Activated CD4-positive, alpha-beta T cell treated with anti-CD3 and anti-CD28 coated beads, Interleukin-10, Interleukin-2, amounts not matched to agents 100 ng/mL and 50 ng/mL, durations not matched to agents 16 hours and 8 hours (primary cell): ENCODE results near the gene P2RX2.
"Not testable (repeated sequence)": the region's sequence is repeated elsewhere in the genome, so short reads cannot be mapped to it uniquely, and the experiment has no call there.

Experiments used
- DNase-seq: peaks from one replicate; pipeline ENCODE4 v3.0.0-alpha.2; 2020

The P2RX2 gene

DNA sequence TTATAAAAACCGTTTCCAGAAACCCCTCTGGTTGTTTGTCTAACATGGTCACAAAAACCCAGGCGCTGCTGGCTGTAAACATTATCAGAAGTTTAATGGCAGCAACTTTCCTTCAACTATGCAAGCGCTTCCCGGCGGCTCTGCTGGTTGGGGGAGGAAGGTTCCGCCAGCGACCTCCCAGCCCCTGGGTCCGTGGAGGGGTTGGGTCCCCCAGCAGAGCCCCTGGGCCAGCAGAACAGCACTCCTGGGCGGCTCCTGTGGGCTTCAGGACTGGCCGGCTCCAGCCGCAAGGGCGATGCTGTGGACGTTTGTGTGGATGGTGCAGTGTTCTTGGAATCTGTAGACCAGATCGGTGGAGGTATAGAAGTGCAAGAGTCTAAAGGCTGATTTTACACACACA is 34.1 kb upstream of the P2RX2 start:
- no peak for DNase-seq

GRCh38 chr12:132585177-132585576 is 33.4 kb upstream of the P2RX2 start:
- no peak for DNase-seq

DNA sequence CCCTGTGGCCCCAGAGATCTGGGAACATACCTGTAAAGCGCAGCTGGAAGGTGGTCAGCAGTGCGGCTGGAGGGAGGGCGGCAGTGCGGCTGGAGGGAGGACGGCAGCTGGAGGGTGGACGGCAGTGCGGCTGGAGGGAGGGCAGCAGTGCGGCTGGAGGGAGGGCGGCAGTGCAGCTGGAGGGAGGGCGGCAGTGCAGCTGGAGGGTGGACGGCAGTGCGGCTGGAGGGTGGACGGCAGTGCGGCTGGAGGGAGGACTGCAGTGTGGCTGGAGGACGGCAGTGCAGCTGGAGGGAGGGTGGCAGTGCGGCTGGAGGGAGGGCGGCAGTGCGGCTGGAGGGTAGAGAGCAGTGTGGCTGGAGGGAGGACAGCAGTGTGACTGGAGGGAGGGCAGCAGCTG is 31.6 kb upstream of the P2RX2 start:
- DNase-seq, result no peak

DNA sequence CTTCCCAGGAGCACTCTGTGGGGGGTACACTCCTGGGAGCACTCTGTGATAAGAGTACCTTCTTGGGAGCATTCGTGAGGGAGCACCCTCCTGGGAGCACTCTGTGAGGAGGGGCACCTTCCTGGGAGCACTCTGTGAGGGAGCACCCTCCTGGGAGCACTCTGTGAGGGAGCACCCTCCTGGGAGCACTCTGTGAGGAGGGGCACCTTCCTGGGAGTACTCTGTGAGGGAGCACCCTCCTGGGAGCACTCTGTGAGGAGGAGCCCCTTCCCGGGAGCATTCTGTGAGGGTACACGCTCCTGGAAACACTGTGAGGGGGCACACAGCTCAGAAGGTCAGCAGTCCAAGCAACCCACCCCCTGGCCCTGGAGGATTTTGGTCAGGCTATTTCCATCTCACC is 30.8 kb upstream of the P2RX2 start:
- no peak for DNase-seq

DNA sequence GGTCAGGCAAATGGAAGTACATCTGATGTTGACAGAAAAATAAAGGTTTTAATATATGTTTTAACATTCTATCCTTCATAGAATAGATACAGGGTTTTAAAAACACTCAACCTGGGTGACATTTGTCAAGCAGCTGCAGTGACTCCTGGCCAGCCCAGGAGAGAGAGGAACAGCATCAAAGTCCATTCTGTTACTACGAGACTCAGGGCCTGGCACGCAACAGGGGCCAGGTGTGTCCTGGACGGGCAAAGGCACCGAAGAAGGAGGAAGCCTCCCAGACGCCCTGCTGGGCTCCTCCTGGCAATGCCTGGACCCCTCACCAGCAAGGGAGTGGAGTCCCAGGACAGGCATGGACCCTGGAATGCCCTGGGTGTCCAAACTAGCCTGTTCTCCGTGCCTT is 30.3 kb upstream of the P2RX2 start:
- DNase-seq, result no peak

DNA sequence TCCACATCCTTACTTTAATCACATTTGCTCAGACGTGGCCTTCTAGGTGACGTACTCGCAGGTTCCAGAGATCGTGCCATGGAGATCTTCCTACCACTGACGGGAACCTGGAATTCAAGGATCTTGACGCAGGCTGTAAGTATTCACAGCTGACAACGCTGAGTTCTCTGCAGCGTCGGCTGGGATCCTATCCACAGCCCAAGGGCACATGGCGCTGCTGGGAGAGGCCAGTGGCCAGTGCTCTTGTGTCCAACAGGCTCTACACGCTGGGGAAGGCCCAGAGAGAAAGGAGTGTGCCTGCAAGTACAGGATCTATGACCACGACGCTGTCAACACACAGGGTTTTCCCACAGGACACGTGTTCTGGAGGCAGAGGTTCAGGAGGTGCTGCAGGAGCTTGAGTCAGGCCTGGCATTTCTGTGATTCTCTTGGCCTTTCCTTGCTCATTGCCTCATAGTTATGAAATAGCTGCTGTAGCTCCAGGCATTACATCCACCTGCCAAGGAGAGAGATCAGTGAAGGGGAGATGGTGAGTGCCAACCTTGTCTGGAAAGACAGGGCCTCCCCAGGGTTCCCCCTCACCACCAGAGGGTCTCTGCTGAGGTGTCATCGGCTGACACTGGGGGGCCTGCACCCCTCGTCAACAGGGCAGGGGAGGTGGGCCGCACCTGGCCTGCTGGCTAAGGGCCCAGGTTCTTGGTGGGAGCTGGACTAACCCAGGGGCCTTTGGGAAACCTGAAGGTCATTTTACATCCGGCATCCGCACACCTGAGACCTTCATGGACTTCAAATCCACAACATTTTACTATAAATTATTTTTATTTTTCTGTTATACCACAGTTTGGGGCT is 29.5 kb upstream of the P2RX2 start:
- no peak for DNase-seq

DNA sequence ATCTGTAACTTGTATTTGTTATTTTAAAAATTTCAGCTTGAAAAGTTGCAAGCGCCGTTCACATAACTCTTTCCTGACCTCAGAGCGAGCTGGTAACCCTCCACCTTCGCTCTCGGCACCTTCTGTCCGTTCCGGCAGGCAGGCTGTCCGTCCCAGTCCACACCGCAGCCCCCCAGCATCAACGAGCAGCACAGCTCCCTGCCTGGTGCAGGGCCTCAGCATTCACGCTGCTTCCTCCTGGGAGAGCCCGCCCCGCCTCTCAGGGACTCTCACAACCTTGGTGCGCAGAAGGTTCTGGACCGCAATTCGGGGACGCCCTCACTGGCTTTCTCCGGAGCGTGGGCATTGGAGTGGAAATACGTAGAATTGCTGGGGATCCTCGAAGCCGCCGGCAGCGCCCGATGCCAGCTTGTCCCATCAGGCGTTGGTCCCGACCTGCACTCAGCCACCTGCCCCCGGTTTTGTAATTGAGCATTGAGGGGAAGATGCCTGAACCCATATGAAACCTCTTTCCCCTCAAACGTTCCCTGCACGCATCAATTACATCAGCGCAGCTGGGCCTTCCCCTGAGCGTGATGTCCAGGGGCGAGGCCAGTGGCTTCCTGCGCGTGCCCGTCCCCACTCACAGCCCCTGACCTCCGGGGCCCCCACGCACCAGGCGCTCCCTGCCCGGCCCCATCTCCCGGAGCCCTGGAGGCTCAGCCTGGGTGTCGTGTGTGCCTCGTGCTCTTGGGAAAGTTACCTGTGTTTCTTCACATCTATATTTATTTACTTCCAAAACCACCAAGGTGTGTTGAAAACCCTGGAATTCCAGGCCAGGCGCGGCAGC is 27.3 kb upstream of the P2RX2 start:
- no peak for DNase-seq

GRCh38 chr12:132592282-132592970 is 26.1 kb upstream of the P2RX2 start:
- DNase-seq, result no peak

GRCh38 chr12:132593071-132593470 is 25.5 kb upstream of the P2RX2 start:
- DNase-seq, result no peak

- no peak for DNase-seq
Observed at GRCh38 chr12:132593521-132593920, 25.1 kb upstream of the P2RX2 start.

- DNase-seq, result peak; percentile 36
Observed at GRCh38 chr12:132593938-132594358, 24.6 kb upstream of the P2RX2 start.

- DNase-seq, result no peak
Observed at GRCh38 chr12:132595183-132595582, 23.4 kb upstream of the P2RX2 start.

DNA sequence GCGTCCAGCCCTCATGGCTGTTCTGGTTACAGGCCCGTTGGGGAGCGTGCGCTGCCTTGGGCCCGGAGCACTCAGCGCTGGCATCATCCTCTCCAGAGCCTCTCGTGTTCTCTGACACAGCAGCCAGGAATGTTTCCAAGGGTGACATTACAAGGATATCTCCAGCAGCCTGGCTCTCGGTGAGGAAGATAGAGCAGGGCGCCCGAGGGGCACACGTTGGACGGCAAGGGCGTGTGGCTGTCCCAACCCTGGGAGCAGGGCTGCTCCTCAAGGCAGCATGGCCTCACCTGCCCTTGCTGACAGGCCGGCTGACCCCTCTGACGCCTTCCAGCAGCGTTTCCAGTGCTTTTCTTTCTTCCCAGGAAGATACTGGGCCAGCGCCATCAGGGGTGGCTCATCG is 22.6 kb upstream of the P2RX2 start:
- DNase-seq, result no peak

DNA sequence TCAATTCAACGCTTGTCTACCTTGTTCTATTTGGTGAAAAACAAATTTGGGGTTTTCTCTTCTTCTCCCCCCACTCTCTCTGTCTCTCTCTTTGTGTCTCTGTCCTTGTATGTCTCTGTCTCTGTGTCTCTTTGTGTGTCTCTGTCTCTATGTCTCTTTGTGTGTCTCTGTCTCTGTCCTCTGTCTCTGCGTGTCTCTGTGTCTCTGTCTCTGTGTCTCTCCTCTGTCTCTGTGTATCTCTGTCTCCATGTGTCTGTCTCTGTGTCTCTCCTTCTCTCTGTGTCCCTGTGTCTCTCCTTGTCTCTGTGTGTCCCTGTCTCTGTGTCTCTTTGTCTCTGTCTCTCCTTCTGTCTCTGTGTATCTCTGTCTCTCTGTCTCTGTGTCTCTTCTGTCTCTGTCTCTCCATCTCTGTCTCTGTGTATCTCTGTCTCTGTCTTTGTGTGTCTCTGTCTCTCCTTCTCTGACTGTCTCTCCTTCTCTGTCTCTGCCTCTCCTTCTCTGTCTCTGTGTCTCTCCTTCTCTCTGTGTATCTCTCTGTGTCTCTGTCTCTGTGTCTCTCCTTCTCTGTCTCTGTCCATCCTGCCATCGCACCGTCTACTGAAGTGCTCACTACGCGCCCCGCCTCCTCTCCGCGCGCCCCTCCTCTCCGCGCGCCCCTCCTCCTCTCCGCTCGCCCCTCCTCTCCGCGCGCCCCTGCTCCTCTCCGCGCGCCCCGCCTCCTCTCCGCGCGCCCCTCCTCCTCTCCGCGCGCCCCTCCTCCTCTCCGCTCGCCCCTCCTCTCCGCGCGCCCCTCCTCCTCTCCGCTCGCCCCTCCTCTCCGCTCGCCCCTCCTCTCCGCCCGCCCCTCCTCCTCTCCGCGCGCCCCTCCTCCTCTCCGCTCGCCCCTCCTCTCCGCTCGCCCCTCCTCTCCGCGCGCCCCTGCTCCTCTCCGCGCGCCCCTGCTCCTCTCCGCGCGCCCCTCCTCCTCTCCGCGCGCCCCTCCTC is 21.0 kb upstream of the P2RX2 start:
- no peak for DNase-seq

- not testable (repeated sequence) for DNase-seq
Observed at GRCh38 chr12:132599502-132599901, 19.1 kb upstream of the P2RX2 start.

DNA sequence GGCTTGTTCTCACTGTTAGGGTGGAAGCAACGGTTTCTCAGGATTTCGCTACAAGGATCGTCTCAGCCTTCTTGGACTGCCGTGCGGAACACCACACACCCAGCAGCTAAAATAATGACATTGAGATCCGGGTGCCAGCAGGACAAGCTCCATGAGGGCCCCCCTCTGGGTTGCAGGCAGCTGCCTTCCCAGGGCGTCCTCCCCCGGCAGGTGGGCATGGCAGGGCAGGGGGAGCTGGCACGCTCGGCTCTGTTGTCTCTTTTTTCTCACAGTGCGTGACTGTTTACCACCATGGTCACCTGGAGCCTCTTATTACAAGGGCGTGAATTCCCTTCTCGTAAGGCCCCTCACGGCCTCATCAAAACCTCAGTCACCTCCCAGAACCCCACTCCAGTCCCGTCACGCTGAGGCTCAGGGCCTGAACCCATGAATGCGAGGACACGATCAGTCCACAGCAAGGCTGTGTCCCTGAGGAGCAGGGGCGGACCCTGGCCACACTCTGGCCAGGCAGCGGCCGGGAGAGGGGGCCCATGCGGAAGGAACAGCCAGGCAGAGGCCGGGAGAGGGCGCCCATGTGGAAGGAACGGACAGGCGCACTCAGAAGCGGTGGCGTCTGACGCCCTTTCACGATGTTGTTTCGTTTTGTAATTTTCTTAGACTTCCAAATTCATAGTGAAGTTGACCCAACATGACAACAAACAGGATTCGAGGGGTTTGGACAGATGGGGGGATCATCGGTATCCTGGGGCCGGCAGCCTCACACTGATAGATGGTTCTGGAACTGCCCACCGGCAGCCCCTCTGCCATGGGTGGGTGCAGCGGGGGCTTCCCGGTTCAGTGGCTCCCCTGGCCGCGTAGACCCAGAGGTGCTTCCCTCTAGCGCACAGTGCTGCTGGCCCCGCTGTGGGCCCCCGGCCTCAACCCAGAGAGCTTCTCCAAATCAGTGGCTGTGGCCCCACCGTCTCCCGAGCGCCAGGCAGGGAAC is 18.2 kb upstream of the P2RX2 start:
- DNase-seq, result peak; percentile 21

GRCh38 chr12:132601171-132601883 is 17.2 kb upstream of the P2RX2 start:
- DNase-seq, result no peak

DNA sequence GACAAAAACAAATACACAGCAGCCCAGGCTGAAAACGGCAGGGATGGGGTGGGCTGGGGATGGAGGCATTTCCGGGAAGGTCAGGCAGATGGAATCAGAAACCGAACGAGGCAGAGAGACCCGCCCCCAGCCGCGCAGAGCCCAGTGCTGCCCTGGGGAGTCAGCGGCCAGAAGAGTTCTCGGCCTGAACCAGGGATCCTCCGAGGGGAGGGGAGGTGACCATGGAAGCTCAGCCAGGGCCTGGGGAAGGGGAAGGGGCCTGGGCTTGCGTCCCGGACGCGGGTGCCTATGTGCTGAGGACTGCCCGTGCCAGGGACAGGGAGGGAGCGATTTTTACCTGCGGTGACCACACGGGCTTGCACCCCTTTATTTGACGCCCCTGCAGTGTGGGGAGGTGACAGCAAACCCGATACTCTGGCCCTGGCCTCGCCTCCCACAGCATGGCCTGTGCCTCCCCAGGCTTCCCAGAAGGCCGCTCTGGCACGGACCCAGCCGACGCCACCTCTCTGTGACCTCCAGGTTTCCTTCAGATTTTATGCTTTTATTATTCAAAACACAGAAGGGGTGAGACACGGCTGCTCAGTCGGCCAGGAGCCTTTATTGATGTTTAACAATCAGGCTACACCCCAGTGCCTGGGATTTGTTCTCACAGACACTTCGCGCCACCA is 15.9 kb upstream of the P2RX2 start:
- no peak for DNase-seq

DNA sequence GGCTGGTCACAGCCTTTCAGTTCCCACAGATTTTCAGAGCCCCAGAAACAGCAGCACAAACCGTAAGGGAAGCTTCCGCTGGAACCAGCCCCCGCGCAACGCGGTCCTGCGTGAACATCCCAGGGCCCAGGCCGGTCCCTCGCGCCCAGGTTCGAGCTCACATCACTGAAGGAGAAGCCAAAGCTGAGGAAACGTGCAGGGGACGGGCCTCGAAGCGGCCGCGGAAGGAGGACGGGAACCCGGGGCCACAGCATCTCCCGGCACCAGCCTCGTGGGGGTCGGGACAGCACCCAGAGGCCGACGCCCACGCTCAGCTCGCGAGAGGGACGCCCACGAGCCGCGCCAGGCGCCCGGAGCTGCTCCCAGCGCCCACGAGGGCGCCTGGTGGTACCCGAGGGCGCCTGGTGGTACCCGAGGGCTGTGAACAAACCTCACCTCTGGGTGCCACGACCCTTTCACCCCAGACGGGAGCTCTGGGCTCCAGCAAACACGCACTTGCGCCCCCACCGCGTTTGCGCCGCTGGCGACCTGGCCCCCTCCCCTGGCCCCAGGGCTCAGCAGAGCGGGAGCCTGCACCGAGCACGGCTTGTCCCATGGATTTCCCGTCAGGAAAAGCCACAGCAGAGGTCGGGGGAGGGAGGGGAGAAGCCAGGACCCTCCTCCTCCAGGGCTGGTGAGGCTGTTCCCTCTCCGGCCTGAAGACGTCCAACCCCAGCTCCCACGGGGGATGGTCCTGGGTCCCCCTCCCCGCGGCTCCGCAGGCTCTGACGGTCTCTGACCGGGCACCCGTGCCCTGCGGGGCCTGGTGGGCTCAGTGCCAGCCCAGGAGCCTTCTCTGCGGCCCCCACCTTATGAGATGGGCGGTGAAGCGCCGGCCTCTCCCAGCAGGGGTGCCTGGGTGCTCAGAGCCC is 15.1 kb upstream of the P2RX2 start:
- DNase-seq, result no peak
